ENCODE results near the gene ZNF444.
A peak's percentile ranks its signal among the peaks of the same experiment; 100 is the strongest.

Gene ZNF444

DNA sequence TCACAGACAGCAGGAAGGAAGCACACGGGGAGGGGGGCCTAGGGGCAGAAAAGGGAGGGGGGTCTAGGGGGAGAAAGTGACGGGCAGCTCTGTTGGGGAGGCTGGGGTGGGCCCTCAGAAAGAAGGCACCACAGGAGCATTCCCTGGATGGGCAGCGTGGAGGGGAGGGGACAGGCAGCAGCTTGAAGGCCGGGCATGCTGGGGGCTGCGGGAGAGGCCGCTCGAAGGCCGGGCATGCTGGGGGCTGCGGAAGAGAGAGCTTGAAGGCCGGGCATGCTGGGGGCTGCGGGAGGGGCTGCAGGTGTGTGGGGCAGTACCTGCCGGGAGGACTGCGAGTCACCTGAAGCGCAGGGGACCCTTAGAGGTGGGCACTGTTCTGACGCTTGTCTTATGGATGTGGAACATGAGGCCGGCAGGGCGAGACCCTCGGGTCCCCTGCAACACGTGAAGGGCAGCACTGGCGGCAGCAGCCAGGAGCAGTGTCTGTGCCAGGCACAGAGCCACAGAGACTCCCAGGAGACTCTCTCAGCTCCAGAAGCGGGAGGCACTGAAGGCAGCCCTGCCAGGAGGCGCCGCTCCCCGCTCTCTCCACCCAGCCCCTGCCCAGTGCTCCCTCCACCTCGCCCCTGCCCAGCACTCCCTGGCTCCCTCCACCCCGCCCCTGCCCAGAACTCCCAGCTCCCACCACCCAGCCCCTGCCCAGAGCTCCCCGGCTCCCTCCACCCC lies 33.3 kb upstream of the ZNF444 start:
- DNase-seq, result no peak

- DNase-seq, result no peak
These were observed 32.5 kb upstream of the ZNF444 start for GRCh38 chr19:56108447-56109195.

GRCh38 chr19:56109226-56109625 lies 31.9 kb upstream of the ZNF444 start:
- no peak for DNase-seq

DNA sequence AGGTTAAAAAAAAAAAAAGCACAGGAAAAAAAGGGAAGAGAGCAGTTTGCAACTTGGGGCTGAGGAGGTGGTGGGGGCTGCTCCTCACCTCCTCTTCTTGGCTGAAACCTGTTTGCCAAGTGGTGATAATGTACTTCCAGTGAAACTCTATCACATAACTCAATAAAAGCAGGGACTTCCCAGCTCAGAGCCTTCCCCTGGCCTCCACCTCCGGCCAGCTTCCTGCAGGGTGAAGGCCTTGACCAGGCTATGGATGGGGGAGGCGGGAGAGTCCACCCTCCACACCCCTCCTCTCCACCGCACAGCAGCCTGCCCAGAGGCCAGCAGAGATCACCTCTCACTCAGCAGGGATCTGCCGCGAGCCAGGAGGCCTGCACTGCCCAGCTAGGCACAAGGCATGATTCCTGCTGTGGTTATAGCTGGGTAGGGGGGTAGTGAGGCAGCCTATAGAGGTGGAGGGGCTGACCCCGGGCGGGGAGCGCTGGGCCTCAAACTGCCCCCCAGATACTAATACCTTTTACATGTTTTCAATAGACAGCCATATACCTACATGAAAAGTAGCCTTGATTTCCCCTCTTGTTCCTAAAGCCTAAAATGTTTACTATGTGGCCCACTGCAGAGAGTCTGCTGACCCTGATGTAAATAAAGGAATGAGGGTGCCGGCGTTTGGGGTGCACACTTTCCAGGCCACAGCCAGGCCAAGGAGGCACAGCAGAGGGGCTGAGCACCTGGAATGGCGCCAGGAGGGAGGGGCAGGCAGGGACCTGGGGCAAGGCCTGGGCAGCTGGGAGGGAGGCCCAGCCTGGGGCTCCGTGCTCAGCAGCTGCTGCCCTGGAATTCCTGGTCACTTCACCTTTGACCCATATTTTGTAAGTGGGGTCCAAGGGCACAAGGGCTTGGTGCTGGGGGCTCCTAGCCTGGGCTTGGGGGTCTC lies 30.3 kb upstream of the ZNF444 start:
- no peak for DNase-seq

GRCh38 chr19:56111601-56112312 lies 29.3 kb upstream of the ZNF444 start:
- peak; percentile 38 for DNase-seq

DNA sequence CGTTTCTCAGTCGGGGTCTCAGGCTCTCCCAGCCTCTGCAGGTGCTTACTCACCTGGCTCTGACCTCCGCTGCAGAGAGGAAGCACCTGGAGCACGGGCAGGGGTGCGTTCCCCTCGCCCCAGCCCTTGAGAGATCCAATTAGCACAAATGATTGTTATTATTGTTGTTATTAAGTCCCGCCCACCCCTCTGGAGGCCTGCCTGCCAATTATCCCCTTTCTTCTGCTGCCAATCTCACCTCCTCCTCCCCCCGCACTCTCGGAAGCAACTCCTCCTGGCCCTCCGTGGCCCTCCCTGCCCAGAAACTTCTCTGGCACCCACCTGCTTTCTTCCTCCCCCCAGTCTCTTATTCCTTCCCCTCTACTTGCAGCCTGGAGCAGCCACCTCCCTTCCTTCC lies 28.8 kb upstream of the ZNF444 start:
- DNase-seq, result no peak

- no peak for DNase-seq
These were observed 27.9 kb upstream of the ZNF444 start for GRCh38 chr19:56113074-56113632.

GRCh38 chr19:56114051-56114777 lies 26.9 kb upstream of the ZNF444 start:
- DNase-seq, result no peak

DNA sequence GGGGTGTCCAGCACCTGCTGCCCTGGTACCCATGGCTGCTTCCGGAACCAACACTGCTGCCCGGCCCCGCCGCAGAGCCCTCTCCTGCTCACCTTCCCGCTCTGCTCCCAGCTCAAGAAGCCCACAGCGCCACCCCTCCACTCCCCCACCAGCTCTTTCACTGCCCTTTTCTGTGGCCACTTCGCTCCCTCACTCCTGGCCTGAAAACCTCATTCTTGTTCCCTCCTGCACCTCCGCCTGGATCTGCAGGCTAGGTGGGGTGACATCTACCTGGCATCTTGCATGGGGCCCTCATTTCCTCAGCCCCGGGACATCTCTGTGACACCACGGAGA lies 26.3 kb upstream of the ZNF444 start:
- DNase-seq, result no peak

DNA sequence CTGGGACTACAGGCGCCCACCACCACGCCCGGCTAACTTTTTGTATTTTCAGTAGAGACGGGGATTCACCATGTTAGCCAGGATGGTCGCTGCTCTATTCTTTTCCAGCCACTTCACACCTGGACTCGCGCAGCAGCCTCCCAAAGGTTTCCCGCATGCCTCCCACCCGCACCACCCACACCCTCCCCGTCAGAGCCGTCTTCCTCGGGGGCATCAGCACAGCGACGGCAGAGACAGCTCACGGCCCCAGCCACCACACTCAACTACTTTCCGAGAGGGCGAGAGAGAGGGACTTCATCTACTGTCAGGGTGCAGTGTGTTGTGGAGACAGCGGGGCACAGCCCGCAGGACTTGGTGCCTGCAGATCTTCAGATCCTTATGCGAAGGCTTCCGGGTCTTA lies 25.6 kb upstream of the ZNF444 start:
- no peak for DNase-seq

GRCh38 chr19:56116606-56117005 lies 24.5 kb upstream of the ZNF444 start:
- DNase-seq, result no peak

GRCh38 chr19:56117376-56117884 lies 23.7 kb upstream of the ZNF444 start:
- no peak for DNase-seq

GRCh38 chr19:56117889-56118288 lies 23.2 kb upstream of the ZNF444 start:
- no peak for DNase-seq

DNA sequence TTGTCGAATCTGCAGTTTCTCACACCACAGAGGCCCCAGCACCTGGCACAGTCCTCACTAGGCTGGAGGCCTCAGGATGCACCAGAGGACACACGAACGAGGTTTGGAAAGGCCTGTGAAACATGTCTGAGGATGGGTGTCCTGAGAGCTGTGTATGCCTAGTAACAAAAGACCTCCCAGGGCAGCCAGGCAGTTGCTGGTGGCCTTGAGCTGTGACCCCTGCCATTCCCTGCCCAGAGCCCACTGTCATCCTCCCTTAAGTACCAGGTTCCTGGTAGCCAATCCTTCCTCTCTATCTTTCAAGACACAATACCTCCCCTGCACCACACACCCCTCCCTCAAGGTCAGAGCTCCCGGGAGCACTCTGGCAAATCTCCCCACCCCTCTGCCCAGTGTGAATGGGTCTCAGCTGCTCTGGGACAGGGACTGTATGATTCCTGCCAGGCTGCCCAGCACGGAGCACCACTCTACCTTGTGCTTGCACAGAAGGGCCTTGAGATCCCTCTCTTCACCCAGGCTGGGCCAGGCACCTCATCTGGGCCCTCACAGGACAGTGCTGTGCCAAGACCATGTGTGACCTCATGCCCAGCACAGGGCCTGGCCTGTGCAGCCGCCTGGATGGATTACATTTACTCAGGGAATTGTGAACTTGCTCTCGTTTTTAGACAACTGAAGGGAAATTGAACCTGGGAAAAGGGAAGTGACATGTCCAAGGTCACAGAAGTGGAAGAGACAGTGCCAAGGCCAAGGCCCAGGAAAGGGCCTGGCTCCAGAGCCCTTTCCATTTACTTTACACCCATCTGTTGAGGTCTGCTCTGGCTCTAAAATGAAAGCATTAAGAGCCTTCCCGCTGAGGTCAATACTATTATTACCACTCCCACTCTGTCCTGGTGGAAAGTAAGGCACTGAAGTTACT lies 22.2 kb upstream of the ZNF444 start:
- DNase-seq, result no peak

GRCh38 chr19:56119582-56119978 lies 21.5 kb upstream of the ZNF444 start:
- no peak for DNase-seq

DNA sequence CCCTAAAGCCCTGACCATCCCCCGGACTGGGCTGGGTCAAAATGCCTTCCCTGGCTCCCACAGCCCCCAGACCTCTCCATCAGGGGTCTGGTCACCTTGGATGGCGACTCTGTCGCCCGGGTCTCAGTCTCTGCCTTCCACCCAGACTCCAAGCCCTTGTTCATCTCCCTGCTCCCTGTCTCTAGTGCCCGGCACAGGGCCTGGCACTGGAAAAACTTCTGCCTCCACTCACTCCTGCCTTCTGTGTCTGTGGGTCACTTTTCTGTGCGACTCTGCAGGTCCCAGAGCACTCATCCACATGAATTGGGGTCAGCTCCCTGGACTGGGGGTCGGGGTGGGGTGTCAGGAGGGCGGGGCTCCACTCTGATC lies 21.1 kb upstream of the ZNF444 start:
- DNase-seq, result no peak

DNA sequence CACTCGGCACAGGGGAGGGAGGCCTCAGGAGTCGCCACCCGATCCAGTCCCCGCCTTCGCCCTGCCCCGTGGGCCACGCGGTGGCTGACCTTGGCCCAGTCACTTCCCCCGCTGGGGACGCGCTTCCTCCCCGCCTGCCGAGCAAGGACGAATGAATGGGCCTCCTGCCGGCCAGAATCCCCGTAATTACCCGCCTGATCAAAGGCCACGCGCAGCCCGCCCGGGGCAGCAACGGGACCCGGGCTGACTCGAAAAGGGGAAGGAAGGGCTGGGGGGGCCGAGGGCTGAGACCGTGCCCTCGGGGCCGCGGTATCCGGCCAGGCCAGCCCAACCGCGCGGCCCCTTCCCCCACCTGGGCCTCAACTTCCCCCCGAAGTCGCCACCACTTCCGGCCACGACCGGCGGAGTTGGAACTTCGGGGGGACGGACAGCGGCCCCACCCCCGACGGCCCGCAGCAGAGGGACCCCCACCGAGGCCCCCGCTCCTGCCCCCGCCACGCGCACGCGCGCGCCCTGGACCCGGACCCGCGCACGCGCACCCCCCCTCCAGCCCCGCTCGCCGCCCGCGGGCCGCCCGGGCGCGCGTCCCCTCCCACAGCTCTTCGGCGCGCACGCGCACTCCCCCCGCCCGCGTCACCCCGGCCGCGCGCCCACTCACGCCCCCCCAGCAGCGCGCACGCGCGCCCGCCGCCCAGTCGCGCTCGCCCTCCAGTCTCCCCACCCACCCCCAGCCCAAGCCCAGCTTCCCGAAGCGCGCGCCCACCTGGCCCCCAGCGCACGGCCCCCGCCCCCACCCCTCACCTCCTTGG lies 20.5 kb upstream of the ZNF444 start:
- DNase-seq, result peak; percentile 88

DNA sequence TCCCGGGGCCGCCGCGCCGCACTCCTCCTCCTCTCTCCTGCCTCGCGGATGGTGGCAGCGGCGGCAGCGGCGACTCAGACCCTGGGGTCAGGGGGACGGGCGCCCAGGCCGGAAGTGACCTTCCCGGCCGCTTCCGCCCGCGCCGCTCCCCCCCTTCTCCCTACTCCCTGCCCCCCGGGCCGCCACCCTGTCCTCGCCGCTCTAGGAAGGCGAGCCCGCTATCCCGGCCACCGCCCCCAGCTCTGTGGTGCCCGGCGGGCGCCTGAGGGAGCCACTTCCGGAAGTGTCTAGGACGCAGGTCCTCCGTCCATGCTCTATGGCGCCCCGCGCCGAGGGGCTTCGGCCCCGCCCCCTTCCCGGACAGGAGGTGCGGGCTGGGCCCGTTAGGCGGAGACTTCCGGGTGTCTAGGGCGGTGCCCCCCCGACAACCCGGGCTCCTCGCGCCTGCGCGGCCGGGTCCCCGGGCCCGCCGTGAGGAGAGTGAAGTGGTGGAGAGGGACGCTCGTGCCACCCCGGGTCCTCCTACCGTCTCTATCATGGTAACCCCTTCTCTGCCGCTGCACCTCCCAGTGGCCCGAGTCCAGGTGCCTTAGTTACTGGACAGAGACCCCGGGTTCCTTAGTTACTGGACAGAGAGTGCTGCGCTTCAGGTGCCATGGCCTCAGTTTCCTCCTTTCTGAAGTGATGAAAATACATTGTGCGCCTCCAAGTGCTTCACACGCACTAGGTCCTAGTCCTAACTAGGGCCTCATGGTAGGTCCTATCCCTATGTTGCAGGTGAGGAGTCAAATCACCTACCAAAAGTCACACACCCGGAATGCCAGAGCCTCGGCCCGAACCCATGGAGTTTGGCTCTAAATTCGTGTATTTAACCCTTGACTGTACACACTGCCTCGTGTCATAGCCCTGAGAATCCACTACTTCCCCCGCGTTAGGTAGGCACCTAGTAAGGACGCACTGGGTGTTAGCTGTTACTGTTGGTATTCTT lies 19.6 kb upstream of the ZNF444 start, which contains the start of gene ZNF787:
ZNF787 (minus strand) TSS at position 116 of the 988 bp plus-strand sequence. CDS start 18,078 bp downstream, outside the sequence.
- DNase-seq, result peak; percentile 98
